NAMALWA (cell line): ENCODE data around the gene DES.

Experiments
- DNase-seq: peaks from one replicate; pipeline ENCODE4 v3.0.0-alpha.2; 2015; ENCODE audit warnings: low spot score

DES gene

GRCh38 chr2:219457784-219458369 lies 39.7 kb downstream of the DES start:
- peak; percentile 66 for DNase-seq

DNA sequence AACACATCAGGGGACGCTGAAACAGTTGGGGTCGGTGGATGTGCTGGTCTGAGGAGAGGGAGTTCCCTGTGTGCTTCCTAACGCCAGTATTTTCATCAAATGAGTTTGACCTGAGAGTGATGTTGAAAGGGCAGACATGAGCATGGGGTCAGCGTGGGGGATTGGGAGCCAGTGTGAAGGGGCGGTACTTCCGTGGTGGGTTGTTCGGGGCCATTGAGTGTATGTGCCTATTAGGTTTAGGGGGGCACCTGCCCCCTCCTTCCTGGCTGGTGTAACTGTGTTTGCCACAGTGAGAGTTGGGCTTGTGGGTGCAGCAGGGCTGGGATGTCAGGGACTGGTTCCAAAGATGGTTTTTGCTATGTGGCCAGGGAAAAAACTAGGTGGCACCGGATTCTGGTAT lies 40.8 kb downstream of the DES start:
- DNase-seq: no peak

- DNase-seq: peak; percentile 65
These were observed 41.5 kb downstream of the DES start for GRCh38 chr2:219459460-219460311.

DNA sequence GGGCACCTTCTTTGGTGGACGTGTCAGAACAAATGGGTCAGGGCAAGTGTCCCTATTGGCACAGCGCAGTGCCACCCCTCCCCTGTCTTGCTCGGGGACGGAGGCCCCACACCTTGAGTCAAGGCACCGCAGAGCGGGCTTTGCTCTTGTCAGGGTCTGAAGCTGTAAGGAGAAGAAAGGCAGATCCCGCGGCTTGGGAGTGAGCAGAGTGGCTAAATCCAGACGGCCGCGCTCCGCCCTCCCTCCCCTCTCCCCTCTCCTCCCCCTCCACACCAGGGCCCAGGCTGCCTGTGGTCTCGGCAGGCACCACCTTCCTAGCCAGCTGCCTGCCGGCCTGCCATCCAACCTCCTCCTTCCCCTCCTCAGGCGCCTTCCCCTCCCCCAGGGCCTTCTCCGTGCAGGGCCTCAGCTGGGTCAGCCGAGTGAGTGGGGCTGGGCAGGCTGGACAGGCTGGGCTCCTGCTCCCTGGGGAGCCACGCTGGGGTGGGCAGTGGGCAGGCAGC lies 42.3 kb downstream of the DES start:
- DNase-seq: no peak

DNA sequence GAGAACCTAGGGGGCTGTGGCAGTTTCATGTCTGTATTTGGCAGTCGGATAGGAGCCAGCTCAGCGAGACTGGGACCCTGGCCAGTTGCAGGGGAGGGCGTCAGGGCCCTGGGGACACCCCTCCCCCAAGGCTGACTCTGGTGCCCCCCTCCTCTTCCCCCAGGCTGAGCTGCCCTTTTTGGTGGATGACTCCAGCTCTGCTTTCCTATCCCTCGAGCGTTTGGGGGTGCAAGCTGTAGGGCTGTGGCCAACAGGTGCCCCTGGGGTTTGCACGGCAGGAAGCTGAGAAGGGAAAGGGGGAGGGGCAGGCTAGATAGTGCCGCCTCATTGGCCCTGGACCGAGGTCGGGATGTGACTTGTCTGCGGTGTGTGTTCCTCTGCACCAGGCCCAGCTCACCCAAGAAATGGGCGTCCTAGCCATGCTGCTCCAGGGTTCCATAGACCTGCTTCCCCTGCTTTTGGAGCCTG lies 42.9 kb downstream of the DES start:
- DNase-seq: no peak

DNA sequence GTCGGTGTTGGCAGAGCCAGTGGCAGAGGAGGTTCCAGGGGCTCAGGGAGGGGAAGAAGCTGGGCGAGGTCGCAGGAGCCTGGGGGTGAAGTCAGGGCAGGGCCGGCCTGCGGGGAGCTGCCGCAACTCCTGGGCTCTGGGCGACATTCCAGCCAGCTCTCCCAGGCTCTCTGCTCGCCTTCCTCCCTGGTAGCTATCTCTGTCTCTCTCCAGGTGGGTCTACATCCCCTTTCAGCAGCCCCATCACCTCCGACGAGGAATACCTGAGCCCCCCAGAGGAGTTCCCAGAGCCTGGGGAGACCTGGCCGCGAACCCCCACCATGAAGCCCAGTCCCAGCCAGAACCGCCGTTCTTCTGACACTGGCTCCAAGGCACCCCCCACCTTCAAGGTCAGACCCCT lies 43.5 kb downstream of the DES start:
- no peak for DNase-seq

- DNase-seq: no peak
These were observed 44.2 kb downstream of the DES start for GRCh38 chr2:219462349-219462748.

DNA sequence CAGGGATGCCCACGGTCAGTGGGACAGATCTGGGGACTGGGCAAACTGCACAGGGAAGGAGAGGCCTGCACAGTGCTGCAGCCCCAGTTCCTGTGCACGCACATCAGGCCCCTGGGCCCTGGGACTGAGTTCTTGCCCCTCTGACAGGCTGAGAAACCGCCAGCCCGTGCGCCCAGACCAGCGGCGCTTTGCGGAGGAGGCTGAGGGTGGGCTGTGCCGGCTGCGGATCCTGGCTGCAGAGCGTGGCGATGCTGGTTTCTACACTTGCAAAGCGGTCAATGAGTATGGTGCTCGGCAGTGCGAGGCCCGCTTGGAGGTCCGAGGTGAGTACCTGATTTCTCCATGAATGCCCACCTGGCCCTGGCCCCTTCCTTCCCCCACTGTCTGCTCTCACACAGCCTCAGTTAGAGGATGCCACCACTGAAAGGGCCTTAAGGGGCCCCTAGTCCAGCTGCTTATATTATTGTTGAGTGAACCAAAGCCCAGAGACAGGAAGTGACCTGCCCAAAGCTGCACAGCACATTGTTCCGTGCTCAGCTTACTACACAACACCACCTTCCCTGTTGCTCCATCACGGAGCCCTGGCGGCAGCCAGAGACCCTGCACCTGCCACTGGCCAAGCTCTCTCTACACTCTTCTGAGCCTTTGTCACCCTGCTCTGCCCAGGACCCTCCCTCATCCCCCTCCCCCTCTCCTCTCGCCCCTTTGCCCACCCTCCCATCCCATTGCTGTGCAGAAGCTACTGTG lies 46.3 kb downstream of the DES start:
- no peak for DNase-seq

DNA sequence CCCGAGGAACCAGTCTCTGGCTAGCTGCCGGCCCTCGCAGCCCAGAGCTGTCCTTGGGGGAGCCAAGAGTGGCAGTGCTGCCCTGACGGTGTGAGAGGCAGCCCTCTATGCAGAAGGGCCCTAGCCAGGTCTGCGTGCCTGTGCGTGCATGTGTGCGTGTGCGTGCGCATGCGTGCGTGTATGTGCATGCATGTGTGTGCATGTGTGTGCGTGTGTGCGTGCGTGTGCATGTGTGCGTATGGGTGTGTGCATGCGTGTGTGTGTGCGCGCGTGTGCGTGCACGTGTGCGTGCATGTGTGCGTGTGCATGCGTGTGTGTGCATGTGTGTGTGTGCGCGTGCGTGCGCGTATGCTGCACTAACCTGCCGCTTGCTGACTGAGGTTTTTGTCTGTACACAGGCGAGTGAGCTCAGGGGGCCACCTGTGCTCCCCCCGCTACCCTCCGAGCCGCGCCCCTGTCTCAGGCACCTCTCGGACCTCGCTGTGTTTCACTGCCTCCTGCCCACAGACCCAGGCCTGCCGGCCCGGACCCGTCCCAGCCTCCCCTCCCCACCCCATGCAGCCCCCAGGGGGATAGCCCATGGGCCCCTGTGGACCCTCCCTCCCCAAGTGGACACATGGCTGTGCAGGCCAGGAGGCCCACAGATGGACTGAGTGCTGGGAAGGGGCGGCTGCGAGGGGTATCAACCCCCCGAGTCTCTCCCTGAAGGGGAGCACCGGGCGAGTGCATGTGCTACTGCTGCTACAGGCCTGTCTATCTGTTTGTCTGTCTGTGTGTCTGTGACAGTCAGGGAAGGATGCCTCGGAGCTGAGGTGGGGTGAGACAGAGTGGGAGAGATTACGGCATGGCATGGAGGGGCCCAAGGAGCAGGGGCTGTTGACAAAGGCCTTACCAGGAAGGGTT lies 47.7 kb downstream of the DES start:
- DNase-seq: no peak

DNA sequence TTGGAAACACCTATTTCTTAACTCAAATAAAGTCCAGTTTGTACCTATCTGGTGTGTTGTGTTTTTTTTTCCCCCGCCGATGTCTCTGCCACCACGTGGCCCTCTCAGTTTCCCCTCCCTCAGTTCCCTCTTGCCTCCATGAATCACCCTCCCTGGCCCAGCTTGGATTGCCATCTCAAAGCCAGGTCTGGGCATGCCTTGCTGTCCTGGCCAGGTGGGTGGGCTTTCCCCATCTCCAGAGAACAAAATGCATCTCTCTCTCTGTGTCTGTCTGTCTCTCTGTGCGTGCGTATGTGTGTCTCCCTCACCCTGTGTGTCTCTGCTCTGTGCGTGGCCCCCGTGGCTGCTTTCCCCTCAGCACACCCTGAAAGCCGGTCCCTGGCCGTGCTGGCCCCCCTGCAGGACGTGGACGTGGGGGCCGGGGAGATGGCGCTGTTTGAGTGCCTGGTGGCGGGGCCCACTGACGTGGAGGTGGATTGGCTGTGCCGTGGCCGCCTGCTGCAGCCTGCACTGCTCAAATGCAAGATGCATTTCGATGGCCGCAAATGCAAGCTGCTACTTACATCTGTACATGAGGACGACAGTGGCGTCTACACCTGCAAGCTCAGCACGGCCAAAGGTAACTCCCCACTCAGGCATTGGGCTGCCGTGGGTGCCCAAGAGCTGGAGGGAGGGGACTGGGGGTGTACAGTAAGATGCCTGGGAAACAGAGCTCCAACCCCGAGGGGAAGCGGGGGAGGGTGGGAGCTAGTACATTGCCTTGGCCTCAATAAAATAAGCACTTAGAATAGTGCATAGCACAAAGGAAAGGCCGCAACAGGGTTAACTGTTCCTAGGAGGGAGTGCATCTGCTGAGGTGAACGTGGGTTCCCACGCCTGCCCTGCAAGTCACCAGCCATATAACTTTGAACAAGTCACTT lies 48.9 kb downstream of the DES start:
- no peak for DNase-seq

- DNase-seq: no peak
These were observed 49.5 kb downstream of the DES start for GRCh38 chr2:219467736-219468075.

- no peak for DNase-seq
These were observed 50.4 kb downstream of the DES start for GRCh38 chr2:219468410-219469185.

GRCh38 chr2:219469186-219469724 lies 51.1 kb downstream of the DES start:
- no peak for DNase-seq

DNA sequence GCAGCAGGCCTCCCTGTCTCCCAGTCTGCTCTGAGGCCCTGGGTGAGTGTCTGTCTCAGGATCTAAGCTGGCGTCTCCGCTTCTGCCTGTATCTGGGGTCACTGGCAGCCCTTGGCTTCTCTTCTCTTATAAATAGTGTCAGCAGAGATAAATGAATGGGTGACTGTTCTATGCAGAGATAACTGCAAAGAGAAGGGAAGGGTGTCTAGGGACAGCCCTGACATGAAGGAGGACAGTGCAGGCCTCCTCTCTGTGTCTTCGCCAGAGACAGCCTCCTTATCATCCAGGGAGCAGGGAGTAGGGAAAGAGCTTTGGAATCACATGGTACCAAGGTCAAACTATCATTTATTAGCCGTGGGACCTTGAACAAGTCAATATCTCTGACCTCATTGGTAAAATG lies 52.3 kb downstream of the DES start:
- no peak for DNase-seq

GRCh38 chr2:219471476-219472371 lies 53.5 kb downstream of the DES start:
- DNase-seq: no peak

DNA sequence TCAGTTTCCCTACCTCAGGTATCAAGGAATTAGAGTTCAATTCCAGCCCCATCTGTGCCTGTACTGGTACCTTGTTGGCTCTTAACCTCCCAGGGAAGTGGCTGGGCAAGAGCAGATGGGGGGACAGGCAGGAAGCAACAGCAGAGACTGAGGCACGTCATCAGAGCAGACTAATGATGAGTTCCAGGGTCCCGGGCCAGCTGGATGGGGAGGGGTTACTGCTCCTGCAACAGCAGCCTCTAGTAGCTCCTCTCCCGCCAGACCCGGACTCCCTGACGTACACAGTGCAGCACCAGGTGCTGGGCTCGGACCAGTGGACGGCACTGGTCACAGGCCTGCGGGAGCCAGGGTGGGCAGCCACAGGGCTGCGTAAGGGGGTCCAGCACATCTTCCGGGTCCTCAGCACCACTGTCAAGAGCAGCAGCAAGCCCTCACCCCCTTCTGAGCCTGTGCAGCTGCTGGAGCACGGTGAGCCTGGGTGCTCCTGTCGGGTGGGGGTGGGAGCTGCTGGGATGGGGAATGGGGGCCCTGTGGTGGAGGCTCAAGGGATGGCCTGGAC lies 54.5 kb downstream of the DES start:
- DNase-seq: no peak

DNA sequence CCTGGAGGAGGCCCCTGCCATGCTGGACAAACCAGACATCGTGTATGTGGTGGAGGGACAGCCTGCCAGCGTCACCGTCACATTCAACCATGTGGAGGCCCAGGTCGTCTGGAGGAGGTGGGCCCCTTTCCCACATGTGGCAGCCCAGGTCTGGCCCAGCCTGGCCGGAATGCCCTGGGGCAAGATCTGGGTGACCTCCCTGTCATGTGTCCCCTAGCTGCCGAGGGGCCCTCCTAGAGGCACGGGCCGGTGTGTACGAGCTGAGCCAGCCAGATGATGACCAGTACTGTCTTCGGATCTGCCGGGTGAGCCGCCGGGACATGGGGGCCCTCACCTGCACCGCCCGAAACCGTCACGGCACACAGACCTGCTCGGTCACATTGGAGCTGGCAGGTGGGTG lies 55.3 kb downstream of the DES start:
- no peak for DNase-seq
